NCI-H146 treated with DMSO at 0.1 percent for 48 hours (cell line): ENCODE data around the gene TRIM51G.
"Not testable (repeated sequence)": the region's sequence is repeated elsewhere in the genome, so short reads cannot be mapped to it uniquely, and the experiment has no call there.

ENCODE experiments used
- DNase-seq: peaks from one replicate; lab custom pipeline; 2025; ENCODE audit not compliant: unreplicated experiment; lab: John Stamatoyannopoulos, UW

TRIM51G gene

DNA sequence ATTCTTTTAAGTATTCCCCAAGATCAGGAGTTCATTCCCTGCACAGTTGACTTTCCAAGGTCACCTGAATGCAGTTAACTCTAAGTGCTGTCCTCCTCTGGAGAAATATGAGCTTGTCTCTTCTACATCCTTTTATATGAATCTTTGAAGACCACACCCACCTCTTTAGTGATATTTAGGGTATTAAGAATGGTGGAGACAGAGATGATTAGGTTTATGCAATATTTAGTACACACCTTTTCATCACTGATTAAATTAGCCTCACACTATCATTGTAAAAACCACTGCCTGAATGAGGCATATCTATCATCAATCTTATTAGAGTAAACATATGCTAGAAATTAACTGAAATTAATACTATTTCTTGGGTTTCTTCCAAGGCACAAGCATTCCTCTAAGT is at the start of gene TRIM51G:
TSS of gene TRIM51G (minus strand) at position 101 of the 400 bp plus-strand sequence. CDS start 2,190 bp downstream, outside the sequence.
- DNase-seq = not testable (repeated sequence)

DNA sequence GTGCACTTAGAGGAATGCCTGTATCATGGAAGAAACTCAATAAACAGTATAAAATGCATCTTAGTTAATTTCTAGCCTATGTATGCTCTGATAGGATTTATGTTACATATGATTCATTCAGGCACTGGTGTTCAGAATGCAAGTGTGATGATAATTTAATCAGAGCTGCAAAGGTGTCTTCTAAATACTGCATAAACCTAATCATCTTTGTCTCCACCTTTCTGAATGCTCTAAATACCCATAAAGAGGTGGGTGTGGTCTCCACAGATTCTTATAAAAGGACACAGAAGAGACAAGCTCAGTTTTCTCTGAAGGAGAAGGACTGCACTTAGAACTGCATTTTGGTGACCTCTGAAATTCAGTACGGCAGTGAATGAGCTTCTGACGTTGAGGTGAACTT is 44.8 kb upstream of the TRIM51G start, which contains the start of gene TRIM49B:
TSS of gene TRIM49B (plus strand) at position 301 of the 400 bp plus-strand sequence. CDS start 2,777 bp downstream, outside the sequence.
- DNase-seq = not testable (repeated sequence)

DNA sequence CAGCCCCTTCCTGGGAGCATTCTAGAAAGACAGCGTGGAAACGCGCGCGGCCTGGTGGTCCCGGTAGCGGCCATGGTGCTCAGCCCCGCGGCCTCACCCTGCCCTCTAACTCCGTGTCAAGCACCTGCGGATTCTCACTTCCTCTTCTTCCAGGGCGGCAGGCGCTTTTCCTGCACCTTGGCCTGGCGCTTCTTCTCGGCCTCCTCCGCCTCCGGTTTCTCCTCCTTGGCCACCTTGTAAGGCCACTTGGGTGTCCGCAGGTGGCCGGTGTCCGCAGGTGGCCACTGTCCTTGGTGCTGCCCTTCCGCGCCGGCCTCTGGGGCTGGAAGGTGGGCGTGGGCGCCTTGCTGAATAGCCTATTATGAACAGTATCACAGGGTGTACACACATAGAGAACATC is 15.1 kb downstream of the TRIM51G start:
- DNase-seq = not testable (repeated sequence)

GRCh38 chr11:48955315-48956049 is 28.2 kb downstream of the TRIM51G start:
- DNase-seq = not testable (repeated sequence)

DNA sequence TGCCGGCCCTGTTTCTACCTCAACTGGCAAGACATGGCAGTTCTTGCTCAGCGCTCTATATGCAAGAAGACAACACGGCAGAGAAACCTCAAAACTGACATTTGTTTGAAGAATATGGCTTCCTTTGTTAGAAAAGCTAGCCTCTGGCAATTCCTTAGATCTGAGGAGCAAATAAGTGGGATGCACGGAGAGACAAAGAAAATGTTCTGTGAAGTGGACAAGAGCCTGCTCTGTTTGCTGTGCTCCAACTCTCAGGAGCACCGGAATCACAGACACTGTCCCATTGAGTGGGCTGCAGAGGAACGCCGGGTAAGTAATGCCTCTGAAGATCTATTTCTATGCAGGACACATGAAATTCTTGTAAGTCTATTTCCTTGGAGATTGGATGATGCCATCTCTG is 37.9 kb downstream of the TRIM51G start:
- DNase-seq = not testable (repeated sequence)
